Endothelial cell of umbilical vein (primary cell): ENCODE results near the gene GRIA4.

Experiments used
- EZH2 ChIP-seq: IDR thresholded peaks from 2 replicates; pipeline ENCODE4 v1.6.1; 2012; ENCODE audit warnings: borderline replicate concordance, low read depth, mild to moderate bottlenecking, moderate library complexity, low read length, inconsistent platforms; ENCODE audit not compliant: severe bottlenecking
- FOS ChIP-seq: IDR thresholded peaks from 2 replicates; pipeline ENCODE4 v1.6.1; 2011; ENCODE audit warnings: mild to moderate bottlenecking, low read length, moderate library complexity, borderline replicate concordance; ENCODE audit not compliant: insufficient read depth
- GATA2 ChIP-seq: IDR thresholded peaks from 2 replicates; pipeline ENCODE4 v1.7.0; 2011; ENCODE audit warnings: low read depth, mild to moderate bottlenecking, moderate library complexity, mixed read lengths, low read length; ENCODE audit not compliant: insufficient read length, insufficient read depth
- JUN ChIP-seq: IDR thresholded peaks from 2 replicates; pipeline ENCODE4 v1.6.1; 2011; ENCODE audit warnings: borderline replicate concordance, low read depth; ENCODE audit not compliant: insufficient read length, insufficient read depth
- MYC ChIP-seq: IDR thresholded peaks from one replicate; pipeline ENCODE4 v1.6.1; 2011; ENCODE audit warnings: mild to moderate bottlenecking, low read depth, low read length
- POLR2A ChIP-seq: IDR thresholded peaks from 2 replicates; pipeline ENCODE4 v1.6.1; 2012; ENCODE audit warnings: low read depth, mild to moderate bottlenecking, control low read depth, low read length
- POLR2AphosphoS5 ChIP-seq: IDR thresholded peaks from 2 replicates; pipeline ENCODE4 v1.6.1; 2012; ENCODE audit warnings: low read depth, mild to moderate bottlenecking, control low read depth, low read length, moderate library complexity; ENCODE audit not compliant: insufficient read depth
- TF ChIP-seq, protein P1 (sequence below), 2 donors: IDR thresholded peaks; 1 replicate in 1 of 2; 2 replicates in 1 of 2; pipeline ENCODE4 v1.5.1; 2011; ENCODE audit warnings: low read length in 2 of 2, mild to moderate bottlenecking in 2 of 2, moderate library complexity in 2 of 2, control low read depth in 1 of 2, inconsistent platforms in 1 of 2, low read depth in 1 of 2; ENCODE audit not compliant: insufficient read depth in 1 of 2; ENCODE audit errors: extremely low read depth in 1 of 2
- TF ChIP-seq, protein P2 (sequence below): IDR thresholded peaks from 2 replicates; pipeline ENCODE4 v1.6.1; 2011; ENCODE audit not compliant: insufficient read depth, insufficient read length

DNA sequence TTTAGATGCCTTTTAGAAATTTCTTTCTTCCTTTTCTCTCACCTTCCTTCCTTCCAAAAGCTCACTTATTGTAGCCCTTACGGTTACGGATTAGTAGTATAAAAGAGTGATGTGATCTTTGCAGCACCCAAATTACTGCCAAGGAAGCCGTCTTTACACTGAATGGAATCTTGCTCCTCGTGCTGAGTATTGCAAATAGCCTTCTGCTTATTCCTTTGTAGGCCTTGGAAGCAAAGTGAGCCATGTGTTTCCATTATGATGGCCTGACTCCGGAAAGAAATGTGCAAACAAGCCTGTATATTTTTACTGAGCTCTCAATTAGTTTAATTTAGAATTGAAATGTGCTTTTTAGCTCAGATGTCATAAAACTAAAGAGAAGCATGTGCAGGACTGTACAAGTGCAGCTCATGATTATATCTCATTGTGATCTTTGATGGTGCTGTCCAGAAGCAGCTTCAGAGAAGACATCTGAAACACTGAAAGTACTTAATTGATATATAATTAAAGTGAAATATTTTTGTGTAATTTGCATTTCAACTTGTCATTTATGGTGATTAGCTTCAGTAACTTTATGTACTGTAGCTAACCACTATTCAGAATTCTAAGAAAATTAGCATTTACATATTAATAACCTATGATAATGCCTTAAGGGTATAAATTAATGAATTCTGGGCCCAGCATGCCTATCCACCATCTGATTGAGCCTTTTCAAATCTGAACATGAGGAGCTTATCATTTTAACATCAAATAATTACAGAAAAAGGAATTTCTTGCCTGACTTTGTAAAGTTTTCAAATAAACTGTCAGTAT lies 129.3 kb downstream of the GRIA4 start:
- TF ChIP-seq, protein P1, sequence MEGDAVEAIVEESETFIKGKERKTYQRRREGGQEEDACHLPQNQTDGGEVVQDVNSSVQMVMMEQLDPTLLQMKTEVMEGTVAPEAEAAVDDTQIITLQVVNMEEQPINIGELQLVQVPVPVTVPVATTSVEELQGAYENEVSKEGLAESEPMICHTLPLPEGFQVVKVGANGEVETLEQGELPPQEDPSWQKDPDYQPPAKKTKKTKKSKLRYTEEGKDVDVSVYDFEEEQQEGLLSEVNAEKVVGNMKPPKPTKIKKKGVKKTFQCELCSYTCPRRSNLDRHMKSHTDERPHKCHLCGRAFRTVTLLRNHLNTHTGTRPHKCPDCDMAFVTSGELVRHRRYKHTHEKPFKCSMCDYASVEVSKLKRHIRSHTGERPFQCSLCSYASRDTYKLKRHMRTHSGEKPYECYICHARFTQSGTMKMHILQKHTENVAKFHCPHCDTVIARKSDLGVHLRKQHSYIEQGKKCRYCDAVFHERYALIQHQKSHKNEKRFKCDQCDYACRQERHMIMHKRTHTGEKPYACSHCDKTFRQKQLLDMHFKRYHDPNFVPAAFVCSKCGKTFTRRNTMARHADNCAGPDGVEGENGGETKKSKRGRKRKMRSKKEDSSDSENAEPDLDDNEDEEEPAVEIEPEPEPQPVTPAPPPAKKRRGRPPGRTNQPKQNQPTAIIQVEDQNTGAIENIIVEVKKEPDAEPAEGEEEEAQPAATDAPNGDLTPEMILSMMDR (IDR thresholded peaks at IDR 0.05; ENCODE audit: extremely low read depth in 1 of 2, insufficient read depth in 1 of 2, low read depth in 1 of 2, low read length in 2 of 2): no peak
- TF ChIP-seq EZH2 (no peak), POLR2AphosphoS5 (no peak), MYC (no peak), GATA2 (no peak), POLR2A (no peak), JUN (no peak), FOS (no peak)
- TF ChIP-seq, protein P2, sequence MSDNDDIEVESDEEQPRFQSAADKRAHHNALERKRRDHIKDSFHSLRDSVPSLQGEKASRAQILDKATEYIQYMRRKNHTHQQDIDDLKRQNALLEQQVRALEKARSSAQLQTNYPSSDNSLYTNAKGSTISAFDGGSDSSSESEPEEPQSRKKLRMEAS: no peak
